GM21576 (cell line): ENCODE data around the gene HSPB1.
"Not testable (repeated sequence)": the region's sequence is repeated elsewhere in the genome, so short reads cannot be mapped to it uniquely, and the experiment has no call there.

ENCODE experiments used
- ATAC-seq: cut with Tn5 transposase; IDR thresholded peaks from one replicate; pipeline ENCODE4 v1.9.1; 2021; ENCODE audit warnings: mild to moderate bottlenecking, moderate library complexity; ENCODE audit not compliant: unreplicated experiment

The HSPB1 gene

DNA sequence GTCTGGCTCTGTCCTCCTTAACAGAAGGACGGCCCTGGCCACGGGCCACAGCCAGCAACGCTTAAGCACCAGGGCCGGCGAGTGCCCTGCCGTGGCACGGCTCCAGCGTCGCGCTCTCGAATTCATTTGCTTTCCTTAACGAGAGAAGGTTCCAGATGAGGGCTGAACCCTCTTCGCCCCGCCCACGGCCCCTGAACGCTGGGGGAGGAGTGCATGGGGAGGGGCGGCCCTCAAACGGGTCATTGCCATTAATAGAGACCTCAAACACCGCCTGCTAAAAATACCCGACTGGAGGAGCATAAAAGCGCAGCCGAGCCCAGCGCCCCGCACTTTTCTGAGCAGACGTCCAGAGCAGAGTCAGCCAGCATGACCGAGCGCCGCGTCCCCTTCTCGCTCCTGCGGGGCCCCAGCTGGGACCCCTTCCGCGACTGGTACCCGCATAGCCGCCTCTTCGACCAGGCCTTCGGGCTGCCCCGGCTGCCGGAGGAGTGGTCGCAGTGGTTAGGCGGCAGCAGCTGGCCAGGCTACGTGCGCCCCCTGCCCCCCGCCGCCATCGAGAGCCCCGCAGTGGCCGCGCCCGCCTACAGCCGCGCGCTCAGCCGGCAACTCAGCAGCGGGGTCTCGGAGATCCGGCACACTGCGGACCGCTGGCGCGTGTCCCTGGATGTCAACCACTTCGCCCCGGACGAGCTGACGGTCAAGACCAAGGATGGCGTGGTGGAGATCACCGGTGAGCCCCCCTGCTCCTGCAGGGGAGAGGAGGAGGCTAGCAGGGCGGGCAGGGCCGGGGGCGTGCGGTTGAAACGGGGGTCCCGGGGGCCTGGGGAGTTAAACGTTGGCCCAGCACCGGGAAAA, at the start of gene HSPB1:
HSPB1 (plus strand) TSS at position 327 of the 855 bp plus-strand sequence; CDS start at position 367, 40 bp downstream.
- peak; percentile 57 for ATAC-seq

DNA sequence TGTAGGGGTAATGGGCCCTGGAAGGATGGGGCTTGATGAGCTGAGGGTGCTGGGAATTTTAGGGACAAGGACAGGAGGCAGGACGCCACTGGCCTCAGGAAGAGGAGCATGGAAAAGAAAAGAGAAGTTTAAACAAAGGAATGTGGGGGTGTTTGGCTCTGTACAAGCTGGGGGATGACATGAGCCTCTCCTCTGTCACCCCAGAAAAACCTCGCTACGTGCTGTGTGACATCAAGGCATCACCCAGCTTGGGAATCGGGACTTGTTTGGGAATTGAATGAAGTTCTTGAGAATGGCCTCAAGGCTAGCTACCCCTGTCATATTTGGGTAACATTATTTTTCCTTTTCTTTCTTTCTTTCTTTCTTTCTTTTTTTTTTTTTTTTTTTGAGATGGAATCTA, 47.7 kb upstream of the HSPB1 start:
- ATAC-seq = no peak

DNA sequence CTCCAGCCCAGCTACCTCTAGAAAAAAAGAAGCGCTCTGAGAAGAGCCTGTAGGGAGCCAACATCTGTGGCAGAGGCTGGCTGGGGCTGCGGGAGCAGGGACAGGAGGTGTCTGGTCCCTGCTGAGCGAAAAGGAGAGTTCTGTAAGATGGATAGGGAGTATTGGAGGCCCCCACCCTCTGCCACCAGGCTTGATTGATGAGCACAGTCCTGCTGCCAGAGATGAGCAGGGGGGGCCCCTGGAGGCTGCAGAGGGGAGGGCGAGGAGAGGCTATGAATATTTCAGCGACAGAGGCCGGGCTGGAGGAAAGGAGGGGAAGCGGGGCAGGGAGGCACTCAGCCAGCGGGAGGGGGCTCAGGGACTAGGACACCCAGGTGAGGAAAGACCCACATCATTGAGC, 44.5 kb upstream of the HSPB1 start:
- no peak for ATAC-seq

DNA sequence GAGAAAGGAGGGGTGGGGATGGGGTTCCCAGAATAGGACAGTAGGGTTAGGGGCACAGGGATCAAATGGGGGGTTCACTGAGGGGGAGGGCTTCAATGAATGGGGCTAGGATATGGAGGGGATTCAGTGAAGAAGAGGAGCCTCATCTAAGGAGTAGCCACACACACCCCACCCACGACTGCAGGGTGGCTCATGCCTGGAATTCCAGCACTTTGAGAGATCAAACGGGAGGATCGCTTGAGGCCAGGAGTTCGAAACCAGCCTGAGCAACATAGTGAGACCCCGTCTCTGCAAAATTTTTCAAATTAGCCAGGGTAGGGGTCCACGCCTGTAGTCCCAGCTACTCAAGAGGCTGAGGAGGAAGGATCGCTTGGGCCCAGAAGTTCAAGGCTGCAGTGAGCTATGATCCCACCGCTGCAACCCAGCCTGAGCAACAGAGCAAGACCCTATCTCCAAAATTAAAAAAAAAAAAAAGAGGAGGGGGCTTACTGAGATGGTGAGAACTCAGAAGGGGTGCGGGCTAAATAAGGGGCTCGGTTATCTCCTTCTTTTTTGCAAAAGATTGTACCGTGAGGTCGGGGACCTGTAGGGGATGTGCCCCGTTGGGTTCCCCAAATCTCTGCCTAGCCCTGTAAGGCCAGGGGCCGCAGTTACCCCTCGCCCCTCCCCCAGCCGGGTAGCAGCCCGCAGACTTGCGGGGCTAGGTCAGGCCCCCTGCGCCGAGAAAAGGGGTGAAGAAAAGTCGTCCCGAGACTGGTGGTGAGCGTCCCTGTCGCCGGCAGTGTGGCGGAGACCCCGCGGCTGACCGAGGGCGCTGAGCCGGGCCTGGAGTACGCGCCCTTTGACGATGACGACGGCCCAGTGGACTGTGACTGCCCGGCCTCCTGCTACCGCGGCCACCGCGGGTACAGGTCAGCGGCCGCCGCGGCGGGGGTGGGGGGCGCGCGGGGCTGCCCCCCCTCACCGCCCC, 43.1 kb upstream of the HSPB1 start:
- ATAC-seq = no peak

DNA sequence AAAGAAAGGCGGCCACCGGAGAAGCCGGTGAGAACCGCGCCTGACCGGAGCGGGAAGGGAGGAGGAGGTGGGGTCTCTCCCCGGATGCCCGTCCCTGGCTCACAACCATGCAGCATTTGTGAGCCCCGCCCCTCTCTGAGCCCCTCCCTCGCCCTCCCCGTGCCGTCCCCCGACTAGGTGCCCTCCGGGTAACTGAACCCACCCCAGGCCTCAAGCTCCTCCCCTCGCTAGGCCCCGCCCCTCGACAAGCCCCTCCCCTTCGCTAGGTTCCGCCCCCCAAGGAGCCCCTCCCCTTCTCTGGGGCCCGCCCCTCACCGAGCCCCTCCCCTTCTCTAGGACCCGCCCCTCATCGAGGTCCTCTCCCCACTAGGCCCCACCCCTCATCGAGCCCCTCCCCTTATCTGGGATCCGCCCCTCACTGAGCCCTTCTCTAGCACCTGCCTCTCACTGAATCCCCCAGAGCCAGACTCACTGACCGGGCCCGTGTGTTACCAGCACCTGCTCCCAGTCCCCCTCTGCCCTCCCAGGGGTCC, 42.2 kb upstream of the HSPB1 start:
- no peak for ATAC-seq

DNA sequence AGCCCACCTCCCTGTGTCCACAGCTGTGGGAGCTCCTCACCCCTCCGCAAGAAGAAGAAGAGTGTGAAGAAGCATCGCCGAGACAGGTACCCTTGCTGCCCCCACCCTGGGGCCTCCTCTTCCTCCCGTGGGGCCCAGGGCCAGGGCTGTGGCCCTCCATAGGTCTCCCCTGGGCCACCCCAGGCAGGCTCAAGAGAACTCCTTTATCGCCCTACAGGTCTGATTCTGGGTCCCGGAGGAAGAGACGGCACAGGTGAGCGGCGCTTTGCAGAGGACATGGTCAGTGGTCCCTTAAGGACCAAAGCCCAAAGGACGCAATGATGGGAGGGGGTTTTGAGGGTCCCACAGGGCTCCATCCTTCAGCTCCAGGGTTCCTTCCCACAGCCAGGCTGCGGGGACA, 41.1 kb upstream of the HSPB1 start:
- ATAC-seq = no peak

DNA sequence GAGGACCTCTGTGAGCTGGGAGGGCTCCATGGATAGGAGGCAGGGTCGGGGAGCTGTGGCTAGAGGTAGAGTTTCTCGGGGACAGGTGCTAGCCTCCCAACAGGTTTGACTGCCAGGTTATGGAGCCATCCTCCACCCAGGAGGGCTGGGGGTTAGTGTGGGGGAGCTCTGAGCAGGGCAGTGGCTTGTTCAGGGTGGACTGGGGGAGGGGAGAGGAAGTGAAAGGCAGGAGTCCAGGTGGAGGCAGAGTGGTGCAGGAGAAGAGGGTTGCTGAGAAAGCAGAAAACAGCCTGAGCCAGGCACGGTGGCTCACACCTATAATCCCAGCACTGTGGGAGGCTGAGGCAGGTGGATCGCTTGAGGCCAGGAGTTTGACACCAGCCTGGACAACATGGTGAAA, 40.5 kb upstream of the HSPB1 start:
- ATAC-seq = no peak

DNA sequence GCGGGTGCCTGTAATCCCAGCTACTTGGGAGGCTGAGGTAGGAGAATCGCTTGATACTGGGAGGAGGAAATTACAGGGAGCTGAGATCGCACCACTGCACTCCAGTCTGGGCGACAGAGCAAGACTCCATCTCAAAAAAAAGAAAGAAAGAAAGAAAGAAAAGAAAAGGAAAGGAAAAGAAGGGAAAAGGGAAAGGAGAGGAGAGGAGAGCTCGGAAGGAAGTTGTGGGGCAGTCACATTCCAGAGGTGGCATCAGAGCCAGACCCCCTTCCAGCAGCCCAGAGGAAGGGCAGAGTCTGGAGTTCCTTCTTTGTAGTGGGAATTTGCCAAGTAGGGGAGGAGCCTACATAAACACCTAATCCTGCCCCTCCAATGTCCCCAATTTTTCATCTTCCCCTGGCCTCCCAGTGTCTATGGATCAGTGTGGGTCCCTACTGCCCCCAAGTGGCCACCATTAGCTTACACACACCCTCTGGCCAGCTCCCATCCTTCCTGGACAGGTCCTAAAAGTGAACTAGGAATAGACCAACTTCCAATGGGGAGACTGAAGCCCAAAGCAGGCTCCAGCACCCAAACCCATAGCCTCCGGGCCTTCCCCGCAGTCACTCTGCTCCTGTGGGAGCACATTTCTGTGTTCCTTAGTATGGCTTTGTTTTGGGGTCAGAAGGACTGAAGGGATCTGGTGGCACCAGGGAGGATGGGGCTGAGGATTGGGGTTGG, 39.6 kb upstream of the HSPB1 start:
- ATAC-seq = no peak

DNA sequence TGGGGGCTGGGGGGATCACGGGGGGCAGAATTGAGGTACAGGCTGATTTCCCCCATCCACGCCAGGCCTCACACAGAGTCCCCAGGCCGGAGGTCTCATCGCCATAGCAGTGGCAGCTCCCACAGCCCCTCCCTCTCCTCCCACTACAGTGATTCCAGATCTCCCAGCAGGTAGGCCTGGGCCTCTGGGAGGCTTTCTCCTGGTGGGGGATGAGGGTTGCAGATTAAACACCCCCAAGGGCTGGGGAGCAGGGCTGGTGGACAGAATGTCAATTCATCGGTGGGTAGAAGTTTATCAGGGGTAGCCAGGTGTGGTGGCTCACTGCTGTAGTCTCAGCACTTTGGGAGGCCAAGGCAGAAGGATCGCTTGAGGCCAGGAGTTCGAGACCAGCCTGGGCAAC, 37.2 kb upstream of the HSPB1 start:
- ATAC-seq = no peak

DNA sequence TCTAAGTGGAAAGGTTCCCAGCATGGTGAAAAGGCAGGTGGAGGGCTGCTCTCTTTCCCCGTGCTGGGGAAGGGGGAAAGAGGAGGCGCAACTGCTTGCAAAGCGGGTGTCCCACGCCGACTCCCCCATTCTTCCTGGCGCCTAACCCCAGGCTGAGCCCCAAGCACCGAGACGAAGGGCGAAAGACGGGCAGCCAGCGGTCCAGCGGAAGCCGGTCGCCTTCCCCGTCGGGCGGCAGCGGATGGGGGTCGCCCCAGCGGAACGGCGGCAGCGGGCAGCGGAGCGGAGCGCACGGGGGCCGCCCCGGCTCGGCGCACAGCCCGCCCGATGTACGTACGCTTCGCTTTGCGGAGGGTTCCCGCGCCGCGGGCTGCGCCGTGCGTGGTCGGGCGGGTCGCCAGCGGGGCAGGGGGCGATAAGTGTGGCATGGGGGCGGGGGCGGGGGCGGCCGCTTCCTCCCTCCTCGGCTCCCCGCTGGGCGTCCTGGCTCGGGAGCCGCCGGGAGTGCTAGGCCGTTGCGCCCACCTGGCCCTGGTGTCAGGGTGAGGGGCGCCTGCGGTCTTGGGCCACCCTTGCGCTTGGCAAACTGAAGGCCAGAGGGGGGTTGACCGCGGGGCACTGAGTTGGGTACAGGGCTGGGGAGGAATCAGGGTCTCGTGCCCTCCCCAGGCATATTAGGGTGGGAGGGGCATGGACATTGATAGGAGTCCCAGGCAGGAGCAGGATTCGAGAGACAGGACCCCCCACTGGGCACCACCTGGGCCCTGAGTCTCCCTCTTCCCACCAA, 35.2 kb upstream of the HSPB1 start:
- no peak for ATAC-seq

DNA sequence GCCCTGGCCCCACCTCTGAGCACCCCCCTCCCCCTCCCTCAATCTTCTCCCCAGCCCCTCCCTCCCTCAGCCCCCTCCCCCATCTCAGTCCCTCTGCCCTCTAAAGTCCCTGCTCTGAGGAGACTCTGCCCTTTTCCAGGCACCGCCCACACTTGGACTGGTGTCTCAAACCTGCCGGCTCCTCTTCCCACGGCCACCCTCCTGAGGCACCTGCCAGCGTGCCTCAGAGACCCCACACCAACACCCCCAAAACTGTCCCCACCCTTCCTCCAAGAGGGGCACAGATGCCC, 34.6 kb upstream of the HSPB1 start:
- ATAC-seq = no peak

DNA sequence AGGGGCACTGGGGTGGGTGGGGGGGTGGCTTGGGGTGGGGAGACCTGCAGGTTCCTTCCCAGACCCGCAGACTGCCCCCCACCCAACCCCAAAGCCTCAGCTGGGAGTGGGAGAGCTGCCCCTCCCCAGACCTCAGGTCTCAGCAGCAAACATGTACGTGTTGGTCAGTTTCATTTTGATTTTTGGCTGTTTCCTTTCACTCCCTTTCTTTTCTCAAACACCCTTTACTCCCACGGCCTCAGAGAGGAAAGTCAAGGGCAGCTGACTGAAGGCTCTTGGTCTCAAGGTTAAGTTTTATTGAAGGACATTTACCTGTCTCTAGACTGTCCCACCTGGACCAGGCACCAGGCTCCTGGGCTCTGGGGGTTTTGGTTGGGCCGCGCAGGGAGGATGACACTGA, 34.1 kb upstream of the HSPB1 start:
- no peak for ATAC-seq

DNA sequence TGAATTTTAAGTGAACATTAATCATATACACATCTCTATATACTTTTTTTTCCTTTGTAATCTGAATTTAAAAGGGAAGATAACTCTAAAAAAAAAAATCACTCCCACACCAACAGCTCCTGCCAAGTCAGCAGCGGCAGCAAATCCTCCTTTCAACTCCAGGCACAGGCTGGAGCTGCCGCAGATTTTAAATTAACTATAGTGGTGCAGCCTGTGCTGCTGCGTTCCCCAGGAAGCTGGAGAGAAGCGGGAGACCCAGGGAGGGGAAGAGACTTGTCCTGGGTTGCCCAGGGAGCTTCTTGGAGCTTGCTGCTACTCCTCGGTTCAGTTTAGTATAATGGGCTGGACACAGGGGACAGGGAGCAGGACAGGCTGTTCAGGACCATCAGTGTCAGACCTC, 32.6 kb upstream of the HSPB1 start:
- ATAC-seq = no peak

DNA sequence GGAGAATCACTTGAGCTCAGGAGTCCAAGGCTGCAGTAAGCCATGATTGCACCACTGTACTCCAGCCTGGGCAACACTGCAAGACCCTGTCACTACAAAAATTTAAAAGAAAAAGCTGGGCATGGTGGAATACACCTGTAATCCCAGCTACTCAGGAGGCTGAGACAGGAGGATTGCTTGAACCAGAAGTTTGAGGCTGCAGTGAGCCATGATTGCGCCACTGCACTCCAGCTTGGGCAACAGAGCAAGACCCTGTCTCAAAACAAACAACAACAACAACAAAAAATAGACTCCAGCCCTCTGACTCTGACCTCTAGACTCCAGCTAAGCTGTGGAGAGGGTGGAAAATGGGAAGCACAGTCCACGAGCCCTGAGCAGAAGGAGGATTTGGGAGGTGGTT, 31.1 kb upstream of the HSPB1 start:
- not testable (repeated sequence) for ATAC-seq

DNA sequence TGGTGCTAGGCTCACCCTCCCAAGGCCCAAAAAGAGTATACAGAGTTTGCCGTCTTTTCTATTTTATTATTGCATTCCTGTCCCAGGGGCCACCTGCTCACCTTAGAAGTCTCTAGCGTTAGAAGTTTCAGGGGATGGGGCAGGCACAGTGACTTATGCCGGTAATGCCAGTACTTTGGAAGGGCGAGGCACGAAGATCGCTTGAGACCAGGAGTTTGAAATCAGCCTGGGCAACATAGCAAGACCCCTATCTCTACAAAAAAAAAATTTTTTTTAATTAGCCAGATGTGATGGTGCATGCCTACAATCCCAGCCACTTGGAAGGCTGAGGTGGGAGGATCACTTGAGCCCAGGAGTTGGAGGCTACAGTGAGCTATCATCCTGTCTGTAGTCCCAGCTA, 30.3 kb upstream of the HSPB1 start:
- ATAC-seq = no peak

DNA sequence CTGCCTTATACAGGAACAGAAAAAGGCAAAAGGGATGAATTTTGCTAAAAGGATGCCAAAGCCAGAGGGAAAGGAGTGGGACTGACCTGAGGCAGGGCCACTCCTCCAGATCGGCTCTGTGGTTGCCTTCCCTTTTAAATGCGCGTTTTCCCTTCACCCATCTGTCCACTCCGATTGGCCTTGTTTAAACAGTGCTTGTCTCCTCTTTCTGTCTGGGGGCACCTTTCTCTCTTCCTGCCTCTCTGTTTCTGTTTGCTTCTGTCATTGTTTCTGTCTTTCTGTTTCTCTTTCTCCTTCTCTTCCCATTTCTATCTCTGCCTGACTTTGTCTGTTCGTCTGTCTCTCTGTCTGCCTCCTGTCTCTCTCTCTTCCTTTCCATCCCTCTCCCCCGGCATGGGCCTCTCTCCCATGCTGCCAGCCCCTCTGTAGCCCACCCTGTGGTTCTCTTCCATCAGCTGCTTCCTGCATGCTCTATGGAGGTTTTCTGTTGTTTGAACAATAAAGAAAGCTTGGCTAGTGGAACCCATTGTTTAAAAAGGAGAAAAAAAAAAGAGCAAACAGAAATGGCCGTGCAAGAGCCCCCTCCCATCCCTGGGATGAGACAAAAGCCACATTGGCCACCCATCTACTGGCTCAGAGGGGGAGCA, 29.5 kb upstream of the HSPB1 start:
- ATAC-seq = no peak

DNA sequence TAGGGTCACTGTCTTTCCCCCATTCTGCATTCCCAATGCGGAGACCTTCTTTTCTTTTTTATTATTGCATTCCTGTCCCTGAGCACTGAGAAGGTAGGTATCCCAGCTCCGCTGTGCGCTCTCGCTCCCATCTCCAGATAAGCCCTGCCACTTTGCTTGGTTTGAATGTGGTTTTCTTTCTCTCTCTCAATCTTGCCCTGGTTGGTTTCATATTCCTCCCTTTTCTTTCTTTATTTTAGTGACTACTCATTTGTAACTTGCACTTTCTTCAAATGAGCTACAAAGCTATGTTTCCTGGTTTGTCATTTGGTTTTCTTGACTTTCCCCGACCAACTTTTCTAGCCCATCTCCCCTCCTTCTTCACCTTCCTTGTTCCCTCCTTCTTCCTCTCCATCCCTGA, 29.0 kb upstream of the HSPB1 start:
- ATAC-seq = no peak

DNA sequence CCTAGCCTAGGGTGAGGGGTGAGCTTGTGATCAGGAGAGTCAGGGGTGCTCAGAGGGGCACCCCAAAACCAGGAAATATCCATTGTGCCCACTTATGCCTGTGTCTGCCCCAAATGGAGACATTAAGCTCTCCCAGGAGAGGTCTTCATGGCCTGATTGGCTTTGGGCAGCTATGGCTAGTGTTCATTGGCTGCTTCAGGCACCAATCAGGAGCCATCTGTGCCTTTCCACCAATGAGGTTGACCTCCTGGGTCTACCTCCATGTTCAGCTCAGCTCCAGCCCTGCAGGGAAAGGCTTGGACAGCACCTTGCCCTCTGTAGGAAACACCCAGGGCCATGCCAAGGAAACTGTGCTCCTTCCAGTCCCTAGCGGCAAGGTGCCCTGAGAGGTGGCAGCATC, 23.9 kb upstream of the HSPB1 start:
- ATAC-seq = no peak

DNA sequence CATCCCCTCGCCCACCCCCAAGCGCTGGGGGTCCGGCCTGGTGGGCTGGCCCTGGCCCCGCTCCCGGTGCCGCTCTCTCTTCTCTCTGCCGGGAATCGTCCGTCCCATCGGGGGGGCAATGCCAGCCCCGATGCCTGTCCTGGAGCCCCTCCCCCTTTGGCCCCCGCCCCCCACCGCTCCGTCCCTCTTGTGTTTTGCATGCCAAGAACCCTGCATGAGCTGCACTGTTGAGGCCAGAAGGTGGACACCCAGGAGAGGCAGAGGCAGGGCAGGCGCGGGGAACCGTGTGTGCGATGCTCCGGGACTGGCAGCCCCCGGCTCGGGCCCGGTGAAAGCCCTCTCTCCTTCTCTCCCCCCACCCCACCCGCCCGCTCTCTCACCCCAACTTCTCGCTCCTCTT, 22.1 kb upstream of the HSPB1 start:
- no peak for ATAC-seq
